Psoas muscle (tissue), 8 donors: ENCODE data around the gene C10orf67. TPM values are rescaled to one million over a fixed set of nuclear protein-coding genes. Genes with fewer than 3 reads are reported as not detected.

Experiments used
- ATAC-seq, 4 donors: fragments of 200-7000 bp; cut with Tn5 transposase; one replicate each; pipeline ENCODE4 v1.9.1; 2020; ENCODE audit warnings: moderate library complexity in 3 of 4, mild to moderate bottlenecking in 2 of 4
- DNase-seq, 2 donors: peaks; one replicate each; pipeline ENCODE4 v3.0.0-alpha.2; 2020
- H3K27ac ChIP-seq: fragments of 200-600 bp; one replicate; pipeline ENCODE4 v1.8.0; 2022
- H3K27me3 ChIP-seq, 3 donors: fragments of 200-600 bp in 1 of 3; one replicate each; pipeline versions ENCODE4 v1.6.1 to v1.8.0; 2013 to 2022; ENCODE audit warnings: low read length in 2 of 3, mild to moderate bottlenecking in 2 of 3, moderate library complexity in 1 of 3; ENCODE audit not compliant: insufficient read depth in 3 of 3
- H3K36me3 ChIP-seq, 2 donors: fragments of 200-600 bp in 1 of 2; one replicate each; pipeline versions ENCODE4 v1.6.1 to v1.8.0; 2013 to 2022; ENCODE audit warnings: low read depth in 1 of 2, mild to moderate bottlenecking in 1 of 2, moderate library complexity in 1 of 2; ENCODE audit not compliant: insufficient read depth in 1 of 2
- H3K4me1 ChIP-seq: fragments of 200-600 bp; one replicate; pipeline ENCODE4 v1.8.0; 2022
- H3K4me3 ChIP-seq: fragments of 200-600 bp; one replicate; pipeline ENCODE4 v1.8.0; 2022; ENCODE audit warnings: mild to moderate bottlenecking
- H3K9me3 ChIP-seq: fragments of 200-600 bp; one replicate; pipeline ENCODE4 v1.8.0; 2022
- CTCF ChIP-seq: fragments of 200-600 bp; IDR thresholded peaks from one replicate; pipeline ENCODE4 v1.8.0; 2022; ENCODE audit warnings: antibody characterized with exemption
- WGBS, 3 donors: extraction: QIAGEN DNeasy Blood & Tissue Kit; methylation state at CpG; one replicate each; pipeline versions ENCODE4 v1.1.6 to v1.1.7; 2013; 5-methylcytosine and 5-hydroxymethylcytosine counted together
- intact Hi-C, 2 donors: fragments of 100-400 bp; cut with DNase I; formaldehyde crosslinking; loops; one replicate each; pipeline versions ENCODE4 v1.11.0 to v1.14.2; 2022
- polyA plus RNA-seq, 3 donors: library from polyadenylated mRNA; stranded (reverse); fragments of 200-250 nt; gene quantifications; one replicate each; pipeline ENCODE4 v1.2.3, GENCODE V29; 2013
- total RNA-seq, 4 donors: library from RNA; stranded (reverse); fragmentation: NEBNext Ultra II Directional in 2 of 4; extraction: Animal tissue kit (Norgen Biotek cat#: 25700) in 2 of 4; gene quantifications; one replicate each; pipeline versions ENCODE4 v1.2.1 to v1.2.4, GENCODE V29; 2021 to 2023
- donor health status: healthy with polysubstance abuse.
- donor health status: DM: no; HTN: no; CAD: no; lungs with moderate emphysema.
- donor health status: Bipolar disorder and iron deficiency.
- donor health status: healthy.
- donor health status: DM: yes; HTN: yes; CAD: no.
- donor health status: DM: no; HTN: no; CAD: no.
- donor health status: DM: no; HTN: no; CAD: no.
- donor health status: DM: yes; HTN: yes; CAD: no.

The C10orf67 gene
- total and polyA plus RNA-seq, 7 donors: 0.01 to 0.67 (median 0.06) TPM; not detected in 2

DNA sequence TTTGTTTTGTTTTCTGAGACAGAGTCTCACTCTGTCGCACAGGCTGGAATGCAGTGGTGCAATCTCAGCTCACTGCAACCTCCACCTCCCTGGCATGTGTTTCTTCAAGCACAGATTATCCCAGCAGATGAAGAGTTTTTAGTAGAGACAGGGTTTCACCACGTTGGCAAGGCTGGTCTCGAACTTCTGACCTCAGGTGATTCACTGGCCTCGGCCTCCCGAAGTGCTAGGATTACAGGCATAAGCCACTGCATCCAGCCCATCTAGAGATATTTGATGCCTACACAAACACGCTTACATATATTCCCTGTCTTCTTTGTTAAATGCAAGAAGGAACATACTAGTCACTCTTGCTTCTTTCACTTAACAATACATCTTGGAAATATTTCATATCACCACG is 158.4 kb downstream of the C10orf67 start:
- WGBS, 3 donors: 45 to 52% (median 50%) methylated on average over 7 of the region's 7 CpGs
- Histone ChIP-seq H3K9me3 (no peaks in the 10 kb centered on the region), H3K36me3 (no peaks in the 10 kb centered on the region), H3K4me3 (no peak overlapping the region), H3K4me1 (no peaks in the 10 kb centered on the region), H3K27me3 (peaks cover 0 to 52% (median 3%) of the 10 kb centered on the region in 3 donors), H3K27ac (no peak overlapping the region)
- DNase-seq (no peak), ATAC-seq (no peak)
- intact Hi-C loops: no loop called here
- TF ChIP-seq CTCF: no peak

DNA sequence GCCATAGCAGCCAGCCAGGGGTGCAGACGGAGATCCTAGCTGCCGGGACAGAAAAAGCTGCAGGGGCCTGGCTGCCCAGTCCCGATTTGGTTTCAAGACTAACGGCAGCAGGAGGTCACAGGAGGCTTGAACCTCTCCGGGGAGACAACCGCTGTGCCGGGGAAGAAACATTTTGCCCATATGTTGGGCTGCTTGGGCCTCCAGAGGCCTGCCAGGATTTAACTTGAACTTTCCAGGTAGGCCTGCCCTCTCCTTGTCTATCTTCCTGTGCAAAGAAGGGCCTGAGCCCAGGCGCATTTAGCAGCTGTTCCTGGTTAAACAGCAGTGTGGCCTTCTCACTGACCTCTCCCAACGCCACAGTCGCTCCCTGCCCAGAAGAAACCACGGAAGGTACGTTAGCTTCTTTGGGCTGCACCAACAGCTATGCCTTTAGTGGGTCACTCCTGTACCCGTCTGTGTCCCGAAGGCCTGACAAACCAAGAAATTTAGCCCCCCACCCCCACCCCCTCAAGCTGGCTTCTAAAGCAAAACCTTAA is 169.6 kb downstream of the C10orf67 start:
- H3K27ac ChIP-seq: no peak overlapping the region
- intact Hi-C loops: no loop called here
- WGBS, 3 donors: 11 to 20% (median 14%) methylated on average over 14 of the region's 14 CpGs
- no peak overlapping the region for H3K4me3 ChIP-seq
- DNase-seq (no peak), ATAC-seq (no peak)
- no peaks in the 10 kb centered on the region for H3K4me1 ChIP-seq
- H3K9me3 ChIP-seq: no peaks in the 10 kb centered on the region
- H3K36me3 ChIP-seq: no peaks in the 10 kb centered on the region
- peaks cover 2 to 88% (median 23%) of the 10 kb centered on the region in 3 donors for H3K27me3 ChIP-seq
- no peak for TF ChIP-seq CTCF

DNA sequence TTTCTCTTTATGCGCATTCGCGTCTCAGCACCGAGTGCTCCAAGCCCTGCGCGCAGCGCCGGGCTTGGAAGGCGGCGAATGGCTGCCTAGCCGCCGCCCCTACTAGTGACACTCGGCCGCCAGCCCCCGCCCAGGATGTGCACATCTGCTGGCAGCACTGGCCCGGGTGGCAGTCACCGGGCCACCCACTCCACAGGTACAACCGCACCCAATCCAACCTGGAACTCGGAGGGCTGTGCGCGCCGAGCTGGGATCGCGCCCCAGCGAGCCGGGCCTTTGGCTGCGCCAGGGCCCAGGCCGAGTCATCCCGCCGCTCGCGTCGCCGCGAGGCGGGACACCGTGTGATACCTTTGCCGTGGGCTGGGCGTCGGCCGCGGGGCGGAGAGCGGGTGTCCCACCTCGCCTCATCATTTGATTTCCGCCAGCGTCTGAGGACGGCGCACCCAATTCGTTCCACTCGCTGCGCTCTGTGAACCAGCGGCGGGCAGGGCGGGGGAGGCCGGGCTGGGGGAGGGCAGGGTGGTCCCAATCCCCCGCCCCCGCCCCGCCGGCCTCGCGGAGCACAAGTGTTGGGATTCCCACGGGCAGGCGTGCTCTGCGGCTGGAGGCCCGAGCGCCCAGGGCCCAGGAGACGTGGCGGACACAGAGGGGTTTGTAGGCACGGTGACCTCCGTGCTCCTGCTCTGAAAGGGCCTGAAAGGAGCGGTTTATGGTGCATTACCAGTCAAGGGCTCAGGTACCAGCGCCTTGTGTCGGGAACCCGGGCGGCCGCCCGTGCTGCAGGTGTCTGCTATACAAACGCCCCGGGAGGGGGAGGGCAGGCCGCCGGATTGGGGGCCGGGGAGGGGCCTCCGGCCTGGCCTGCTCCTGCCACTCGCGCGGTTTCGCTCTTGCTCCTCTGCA is 170.3 kb downstream of the C10orf67 start:
- no peak for DNase-seq
- ATAC-seq: no peak
- Histone ChIP-seq H3K27me3 (peaks cover 2 to 92% (median 23%) of the 10 kb centered on the region in 3 donors), H3K9me3 (no peaks in the 10 kb centered on the region), H3K4me3 (peak overlapping the region; percentile 57), H3K36me3 (no peaks in the 10 kb centered on the region), H3K27ac (no peak overlapping the region), H3K4me1 (no peaks in the 10 kb centered on the region)
- intact Hi-C loops: no loop called here
- 2% methylated on average over 56 to 88 of the region's 88 CpGs for WGBS, 3 donors
- TF ChIP-seq CTCF: no peak

DNA sequence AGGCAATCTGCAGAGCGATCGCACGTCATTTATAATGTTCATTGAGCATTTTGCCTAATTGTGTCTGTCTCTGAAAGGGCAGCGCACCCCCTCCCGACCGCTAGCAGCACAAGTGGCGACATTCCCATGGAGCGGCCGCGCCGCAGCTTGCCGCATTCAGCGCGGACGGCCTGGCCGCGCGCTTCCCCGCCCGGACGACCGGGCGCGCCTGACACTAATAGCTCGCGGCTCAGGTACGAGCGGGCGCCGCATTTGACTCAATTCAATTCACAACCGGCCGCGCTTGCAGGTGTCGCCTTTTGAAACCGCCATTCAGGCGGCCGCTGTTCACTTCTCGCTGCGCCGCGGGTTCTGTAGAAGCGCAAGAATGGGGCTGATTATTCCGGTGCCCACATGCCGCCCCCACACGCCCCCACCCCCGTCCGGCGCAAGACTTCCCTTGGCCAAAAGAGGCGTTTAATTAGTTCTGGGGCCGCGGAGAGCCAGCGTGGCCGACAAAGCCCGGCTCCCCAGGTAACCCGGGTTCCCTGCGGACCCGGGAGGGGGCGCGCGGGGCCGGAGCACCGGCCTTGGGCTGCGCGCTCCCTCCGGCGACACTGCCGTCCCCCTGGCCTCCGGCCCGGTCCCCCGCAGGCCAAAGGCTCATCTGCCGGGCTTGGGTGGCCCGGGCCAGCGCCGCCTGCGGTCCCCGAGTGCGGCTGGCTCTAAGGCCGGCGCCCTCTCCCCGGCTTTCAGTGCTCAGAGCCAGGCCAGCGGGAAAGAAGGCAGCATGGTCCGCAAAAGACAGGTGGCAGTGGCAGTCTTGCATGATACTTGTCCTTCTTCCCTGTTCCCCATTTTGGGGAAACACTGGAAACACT is 171.2 kb downstream of the C10orf67 start:
- ATAC-seq (no peak), DNase-seq (no peak)
- H3K9me3 ChIP-seq: no peaks in the 10 kb centered on the region
- peak overlapping the region; percentile 57 for H3K4me3 ChIP-seq
- no peaks in the 10 kb centered on the region for H3K36me3 ChIP-seq
- 0 to 3% (median 1%) methylated on average over 81 to 82 of the region's 82 CpGs for WGBS, 3 donors
- H3K27ac ChIP-seq: no peak overlapping the region
- H3K4me1 ChIP-seq: no peaks in the 10 kb centered on the region
- intact Hi-C loops: no loop called here
- no peak for TF ChIP-seq CTCF
- H3K27me3 ChIP-seq: peaks cover 2 to 89% (median 23%) of the 10 kb centered on the region in 3 donors
